ENCODE results near the gene RBP3.

Gene RBP3

DNA sequence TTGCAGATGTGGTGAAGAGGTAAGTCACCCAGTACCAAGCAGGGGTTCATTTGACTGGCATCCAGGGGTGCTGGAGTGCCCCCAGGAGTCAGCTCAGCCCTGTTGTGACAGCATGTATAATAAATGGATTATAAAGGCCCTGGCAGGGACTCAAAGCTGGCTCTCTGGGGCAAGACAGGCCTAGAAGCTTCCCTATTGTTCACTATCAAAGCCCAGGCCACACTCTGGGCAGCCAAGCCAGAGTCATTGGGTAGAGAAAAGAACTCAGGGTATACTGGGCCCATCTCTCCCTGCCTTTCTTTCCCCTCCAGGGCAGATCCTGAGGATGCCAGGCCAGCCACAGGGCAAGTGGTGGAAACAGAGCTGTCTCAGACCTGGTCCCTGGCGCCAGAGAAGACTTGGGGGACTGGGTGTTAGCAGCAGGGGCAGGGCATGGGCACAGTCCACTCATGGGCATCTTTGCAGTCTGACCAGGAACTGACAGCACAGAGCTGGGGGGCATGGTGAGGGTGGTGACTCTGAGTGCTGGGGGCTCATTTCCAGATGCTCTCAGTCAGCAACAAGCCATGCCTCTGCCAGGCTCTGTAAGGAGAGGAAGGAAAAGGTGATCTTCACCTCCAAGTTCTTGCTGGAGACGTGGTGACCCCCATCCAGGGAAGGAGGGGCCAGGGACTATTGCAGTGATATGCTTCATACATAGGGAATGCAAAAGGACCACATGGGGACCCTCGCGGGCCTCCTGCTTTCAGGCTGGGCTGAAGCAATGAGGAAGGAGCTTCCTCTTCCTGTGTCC lies 11.7 kb downstream of the RBP3 start:
- DNase-seq: no peak

DNA sequence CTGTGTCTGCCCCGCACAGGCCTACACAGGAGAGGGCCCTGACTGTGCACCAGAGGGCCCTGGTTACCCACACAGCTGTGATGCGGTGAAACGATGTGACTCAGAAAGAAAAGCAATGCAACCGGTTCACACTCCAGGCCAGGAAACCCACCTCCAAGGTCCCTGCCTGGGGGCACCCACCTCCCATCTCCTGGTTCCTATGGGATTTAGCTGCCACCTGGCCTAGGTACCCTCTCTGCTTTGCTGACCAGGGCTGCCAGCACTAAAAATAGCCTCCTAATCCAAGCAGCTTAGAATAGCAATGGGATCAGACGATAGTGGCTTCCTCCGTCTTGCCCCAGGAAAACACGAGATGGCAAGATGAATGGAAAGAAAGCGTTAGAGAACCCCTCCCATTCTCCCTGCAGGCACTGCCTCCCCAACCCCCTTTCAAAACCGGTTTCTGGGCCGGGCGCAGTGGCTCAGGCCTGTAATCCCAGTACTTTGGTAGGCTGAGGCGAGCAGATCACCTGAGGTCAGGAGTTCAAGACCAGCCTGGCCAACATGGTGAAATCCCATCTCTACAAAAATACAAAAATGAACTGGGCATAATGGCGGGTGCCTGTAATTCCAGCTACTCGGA lies 12.4 kb downstream of the RBP3 start:
- no peak for DNase-seq

DNA sequence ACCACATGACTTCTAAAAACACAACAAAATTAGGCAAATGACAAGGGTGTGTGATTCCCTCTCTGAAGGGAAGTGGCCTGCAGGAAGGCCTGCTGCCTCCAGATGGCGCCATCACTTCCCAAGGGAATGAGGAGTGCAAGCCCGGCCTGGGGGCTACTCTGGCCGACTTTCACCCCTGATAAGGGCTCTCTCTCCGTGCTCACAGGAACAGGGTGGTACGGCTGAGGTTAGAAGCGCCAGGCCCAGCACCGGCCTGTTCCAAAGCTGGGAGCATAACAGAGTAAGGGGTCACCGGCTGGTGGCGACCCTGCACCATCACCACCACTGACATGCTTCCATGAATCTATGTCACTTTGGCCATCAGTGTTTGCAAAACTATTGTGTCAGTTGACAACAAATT lies 13.1 kb downstream of the RBP3 start:
- DNase-seq: peak; percentile 20 to 27

DNA sequence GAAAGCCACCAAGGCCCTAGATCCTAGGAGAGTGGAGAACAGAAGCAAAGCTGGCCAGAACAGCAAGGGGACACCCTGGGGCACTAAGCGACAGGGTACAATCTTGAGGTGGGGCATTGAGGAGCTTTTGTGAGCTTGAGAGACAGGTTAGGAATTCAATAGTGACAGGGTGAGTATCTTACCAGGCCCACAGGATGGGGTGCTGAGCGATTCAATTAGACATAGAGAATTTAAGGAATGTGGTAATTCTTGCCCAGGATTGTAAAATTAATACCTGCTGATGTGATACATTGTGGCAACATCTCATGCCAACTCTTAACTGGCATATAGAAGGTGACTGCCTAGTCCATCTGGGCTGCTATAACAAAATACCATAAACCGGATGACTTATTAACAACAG lies 14.0 kb downstream of the RBP3 start:
- no peak for DNase-seq

DNA sequence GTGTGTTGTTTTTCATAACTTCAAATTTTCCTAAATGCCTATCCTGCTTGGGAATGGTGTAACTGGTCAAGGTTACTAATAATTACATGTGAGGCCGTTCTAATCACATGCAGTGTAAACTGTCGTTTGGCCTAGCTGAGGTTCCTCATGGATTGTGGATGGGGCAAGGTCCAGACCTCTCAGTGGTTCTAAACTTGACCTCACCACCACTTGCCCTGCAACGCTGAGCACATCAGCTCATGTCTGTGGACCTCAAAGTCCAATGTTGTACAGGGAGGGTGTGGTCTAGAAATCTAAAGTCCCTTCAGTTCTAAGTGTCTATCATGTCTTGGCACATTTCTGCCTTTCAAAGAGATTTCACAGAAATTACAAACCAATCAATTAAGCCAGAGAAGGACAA lies 15.6 kb downstream of the RBP3 start:
- DNase-seq: no peak

DNA sequence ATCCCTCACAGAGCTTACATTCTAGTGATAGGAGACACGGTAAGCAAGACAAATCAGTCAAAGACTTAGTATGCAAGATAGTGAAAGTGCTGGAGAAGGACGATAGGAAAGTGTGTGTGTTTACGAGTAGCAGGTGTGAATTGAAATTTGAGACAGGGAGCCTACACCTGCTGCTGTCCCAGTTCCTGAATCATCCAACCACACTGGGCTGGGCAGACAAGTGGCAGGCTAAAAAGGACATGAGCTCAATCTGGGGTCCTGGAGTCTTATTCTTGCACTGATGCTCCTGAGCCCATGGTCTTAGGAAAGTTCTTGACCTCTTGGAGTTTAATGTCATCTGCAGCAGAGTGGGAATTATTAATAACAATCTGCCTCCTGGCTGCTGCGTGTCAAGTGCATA lies 16.2 kb downstream of the RBP3 start:
- peak in 1 of 2 experiments; percentile 32 for DNase-seq

DNA sequence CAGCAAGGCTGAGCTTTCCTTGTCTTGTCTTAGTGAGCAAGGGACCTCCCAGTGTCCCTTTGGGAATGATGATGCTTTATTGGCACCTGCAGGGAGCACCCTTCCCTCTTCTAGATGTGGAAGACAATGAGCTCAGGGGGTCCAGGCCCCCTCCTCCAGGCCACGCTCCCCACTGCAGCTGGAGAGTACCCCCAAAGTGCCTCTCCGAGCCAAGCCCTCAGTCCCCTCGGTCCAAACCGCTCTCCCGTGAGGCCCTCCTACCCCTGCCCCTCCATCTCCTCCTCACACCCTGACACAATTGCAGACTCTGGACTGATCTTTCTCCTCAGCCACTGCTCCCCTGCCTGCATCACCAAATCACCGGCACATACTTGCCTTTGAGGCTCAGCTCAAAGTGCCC lies 16.7 kb downstream of the RBP3 start:
- DNase-seq: no peak

DNA sequence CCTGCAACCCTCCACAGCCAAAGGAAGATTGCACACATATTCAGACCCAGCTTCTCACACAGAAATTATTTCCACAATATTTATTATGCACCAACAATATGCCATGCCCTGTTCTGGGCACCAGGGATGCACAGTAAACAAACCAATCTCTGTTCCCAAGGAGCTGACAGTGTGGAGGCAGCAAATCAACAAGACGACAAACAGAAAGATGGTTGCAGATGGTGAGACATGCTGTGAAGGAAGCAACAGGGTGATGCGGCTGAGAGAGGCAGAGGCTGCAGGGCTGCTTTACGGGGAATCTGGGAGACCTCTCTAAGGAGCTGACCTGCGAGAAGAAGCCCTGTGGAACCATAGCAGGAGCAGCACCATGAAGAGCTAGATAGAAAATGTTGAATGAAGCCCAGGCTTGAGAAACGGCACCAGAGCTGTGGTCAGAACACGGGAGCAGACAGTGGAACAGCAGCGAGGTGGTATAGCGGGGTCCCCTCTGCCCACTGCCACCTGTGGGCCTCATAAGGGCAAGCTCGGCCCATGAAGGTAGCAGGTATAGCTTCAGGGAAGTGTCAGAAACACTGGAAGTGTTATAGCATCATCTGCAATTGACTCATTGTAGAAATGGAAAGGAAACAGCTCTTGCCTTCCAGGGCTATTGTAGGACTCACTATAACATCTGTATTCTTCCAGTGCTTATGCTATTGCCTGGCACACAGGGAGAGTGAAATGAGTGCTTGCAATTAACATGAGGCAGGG lies 17.4 kb downstream of the RBP3 start:
- no peak for DNase-seq

DNA sequence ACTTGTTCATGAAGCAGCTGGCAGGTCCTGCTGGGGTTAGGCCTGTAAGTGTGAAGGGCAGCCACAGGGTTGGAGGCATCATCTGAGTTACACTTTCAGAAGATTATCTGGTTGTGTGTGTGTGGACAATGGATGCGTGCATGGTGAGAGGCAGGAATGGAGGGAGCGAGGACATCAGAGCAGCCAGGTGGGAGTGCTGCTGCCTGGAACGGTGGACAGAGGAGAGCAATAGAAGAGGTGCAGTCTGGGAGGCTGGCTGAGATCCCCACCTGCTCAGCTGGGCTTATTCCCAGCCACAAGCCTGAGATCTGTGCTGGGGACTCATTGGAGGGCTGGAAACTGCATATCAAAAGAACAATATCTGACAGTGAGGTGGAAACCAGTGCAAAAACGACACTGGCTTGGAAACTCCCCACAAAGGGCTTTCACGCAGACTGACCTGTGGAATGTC lies 18.0 kb downstream of the RBP3 start:
- no peak for DNase-seq

DNA sequence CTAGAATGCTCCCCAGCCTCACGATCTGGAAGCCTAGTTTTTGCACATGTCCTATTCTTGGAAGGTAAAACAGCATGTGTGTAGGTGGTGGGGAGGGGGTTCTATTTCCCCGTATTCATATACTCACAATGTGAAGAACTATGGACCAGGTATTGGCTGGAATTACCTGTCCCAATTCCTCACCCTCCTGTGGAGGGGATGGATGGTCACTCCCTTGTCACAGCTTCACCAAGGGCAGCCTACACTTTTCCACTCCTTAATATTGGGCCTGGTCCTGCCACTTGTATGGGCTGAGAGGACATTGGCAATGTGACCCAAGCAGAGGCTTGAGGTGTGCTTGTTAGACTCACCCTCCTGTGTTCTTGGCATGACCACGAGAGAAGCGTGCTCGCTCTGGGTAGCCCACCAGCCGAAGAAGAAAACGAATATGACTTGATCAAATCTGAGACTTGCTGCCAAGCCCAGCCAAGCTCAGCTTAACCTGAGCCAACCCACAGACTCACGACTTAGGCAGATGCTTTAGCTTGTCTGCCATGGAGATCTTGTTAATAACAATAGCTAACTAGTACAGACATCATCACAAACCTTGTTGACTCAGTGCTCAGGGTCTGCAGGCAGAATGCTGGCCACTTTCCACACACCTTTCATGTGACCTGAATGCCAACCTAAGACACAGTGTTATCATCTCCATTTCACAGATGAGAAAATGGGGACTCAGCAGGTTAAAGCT lies 18.7 kb downstream of the RBP3 start:
- no peak for DNase-seq

DNA sequence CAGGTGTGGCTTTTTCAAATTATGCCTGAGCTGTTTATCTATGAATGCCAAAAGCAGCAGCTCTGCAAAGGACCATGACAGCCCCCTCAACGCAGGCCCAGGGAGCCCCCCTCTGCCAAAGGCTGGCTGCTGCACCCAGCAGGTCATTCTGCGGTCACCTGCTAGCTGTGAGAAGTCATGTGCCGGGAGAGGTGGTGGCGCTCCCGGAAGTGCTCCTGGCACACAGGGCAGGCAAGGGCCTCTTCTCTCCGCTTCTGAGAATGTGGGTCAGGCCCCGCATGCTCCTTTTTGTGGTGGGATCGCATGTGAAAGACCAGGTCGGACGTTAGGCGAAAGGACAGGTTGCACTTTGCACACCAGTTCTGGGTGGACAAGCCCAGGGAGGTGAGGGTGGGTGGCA lies 19.5 kb downstream of the RBP3 start:
- DNase-seq: no peak

DNA sequence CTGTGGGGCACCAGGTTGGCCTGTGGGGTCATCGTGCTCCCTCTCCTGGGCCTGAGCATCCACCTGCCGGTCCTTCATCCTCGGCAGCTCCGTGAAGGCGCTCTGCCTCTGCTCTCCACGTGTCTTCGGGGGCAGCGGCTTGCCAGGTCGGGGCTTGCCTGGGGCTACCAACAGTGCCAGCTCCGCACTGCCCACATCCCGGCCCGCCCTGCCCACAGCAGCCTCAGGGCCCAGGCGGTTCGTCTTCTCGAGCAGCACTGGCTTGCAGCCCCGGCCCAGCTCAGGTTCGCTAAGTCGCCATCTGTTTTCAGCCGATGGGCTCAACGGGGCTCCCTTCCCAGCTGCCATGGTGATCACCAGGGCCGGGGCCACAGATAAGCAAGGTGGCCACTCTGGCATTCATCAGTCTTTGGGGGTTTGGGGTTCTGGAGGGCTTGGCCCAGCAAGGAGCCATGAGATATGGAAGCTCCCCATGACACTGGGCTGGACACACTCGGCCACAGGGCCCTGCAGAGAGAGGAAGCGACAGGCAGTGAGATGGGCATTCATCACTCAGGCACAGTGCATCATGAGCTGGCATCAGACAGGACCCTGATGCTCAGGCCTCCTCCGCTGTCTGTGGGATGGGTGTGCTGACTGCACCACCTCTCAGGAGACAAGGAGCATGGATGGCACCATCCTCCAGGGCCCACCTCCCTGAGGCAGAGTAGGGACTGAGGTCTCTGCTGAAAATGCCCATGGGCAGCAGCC lies 20.4 kb downstream of the RBP3 start:
- no peak for DNase-seq

DNA sequence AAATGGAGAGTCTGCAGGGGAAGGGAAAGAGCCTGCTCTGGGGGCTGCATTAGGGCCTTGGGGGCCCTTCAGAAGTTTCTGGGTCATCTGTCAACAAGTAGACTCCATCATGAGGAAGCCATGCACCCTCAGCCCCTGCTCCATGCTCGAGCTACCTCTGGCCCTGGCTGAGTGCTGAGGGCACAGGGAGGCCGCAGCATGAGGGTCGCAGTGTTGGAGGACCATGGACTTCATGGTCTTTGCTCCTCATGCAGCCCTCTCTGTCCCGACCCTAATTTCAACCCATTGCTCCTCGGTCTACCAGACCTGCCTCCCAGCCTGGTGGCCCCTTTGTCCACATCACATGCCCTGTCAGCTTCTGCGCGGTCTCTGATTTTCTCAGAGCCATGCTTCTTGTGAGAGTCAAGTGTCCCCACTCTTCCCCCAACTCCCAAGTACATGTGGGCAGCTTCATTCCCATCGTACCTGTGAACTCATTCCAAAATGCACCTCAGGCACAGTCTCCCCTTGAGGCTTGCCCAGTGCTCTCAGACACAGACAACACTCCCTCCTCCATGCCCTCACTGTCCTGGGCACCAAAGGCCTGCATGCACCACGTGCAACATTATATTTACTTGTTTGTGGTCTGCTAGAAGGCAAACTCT lies 21.2 kb downstream of the RBP3 start:
- DNase-seq: no peak

DNA sequence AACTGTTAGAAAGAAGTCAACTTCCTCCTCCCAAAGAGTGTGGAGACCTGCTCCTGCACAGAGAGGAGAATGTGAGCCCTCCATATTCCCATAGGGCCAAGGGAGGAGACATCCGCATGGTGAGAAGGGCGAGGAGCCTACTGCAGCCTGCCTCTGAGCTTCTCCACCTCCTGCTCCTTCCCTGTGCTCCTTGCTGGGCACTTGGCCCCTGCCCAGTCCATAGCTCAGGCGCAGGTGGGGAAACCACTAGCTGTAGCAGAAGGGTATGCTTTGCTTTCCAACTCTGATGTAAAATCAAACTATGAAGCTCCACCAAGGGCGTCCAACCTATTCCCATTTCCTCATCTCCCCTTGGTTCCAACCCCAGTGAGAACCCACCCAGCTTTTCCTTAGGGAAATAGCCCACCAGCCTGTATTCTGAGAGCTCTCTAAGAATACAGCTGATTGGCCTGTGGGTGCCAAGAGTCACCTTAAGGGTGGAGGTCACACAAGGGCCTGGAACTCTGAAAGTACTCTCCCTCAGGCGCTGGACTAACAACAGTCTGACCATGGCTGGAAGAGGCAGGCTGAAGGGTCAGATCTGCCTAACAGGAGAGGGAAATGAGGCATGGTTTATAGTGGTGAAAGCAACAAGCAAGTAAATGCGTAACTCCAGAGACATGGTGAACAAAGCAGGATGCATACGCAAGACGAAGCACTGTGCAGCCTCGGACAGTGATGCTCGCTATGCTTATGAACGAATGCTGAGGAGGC lies 22.0 kb downstream of the RBP3 start:
- no peak for DNase-seq

DNA sequence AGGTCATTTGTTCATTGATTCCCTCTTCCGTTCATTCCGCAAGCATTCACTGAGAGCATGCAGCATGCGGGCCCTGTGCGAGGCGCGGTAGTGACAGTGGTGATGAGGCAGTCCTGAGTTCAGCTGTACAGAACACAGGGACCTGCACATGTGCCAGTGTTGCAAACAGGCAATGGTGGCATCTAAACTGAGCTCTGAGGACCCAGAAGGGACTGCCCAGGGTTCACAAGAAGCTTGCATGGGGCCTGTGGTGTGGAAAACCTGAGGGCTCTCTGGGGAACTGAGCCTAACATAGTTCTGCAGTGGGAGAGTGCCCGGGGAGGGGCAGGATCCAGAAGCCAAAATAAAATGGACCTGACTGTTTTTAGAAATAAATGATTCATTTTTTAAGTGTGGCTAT lies 22.7 kb downstream of the RBP3 start:
- no peak for DNase-seq

DNA sequence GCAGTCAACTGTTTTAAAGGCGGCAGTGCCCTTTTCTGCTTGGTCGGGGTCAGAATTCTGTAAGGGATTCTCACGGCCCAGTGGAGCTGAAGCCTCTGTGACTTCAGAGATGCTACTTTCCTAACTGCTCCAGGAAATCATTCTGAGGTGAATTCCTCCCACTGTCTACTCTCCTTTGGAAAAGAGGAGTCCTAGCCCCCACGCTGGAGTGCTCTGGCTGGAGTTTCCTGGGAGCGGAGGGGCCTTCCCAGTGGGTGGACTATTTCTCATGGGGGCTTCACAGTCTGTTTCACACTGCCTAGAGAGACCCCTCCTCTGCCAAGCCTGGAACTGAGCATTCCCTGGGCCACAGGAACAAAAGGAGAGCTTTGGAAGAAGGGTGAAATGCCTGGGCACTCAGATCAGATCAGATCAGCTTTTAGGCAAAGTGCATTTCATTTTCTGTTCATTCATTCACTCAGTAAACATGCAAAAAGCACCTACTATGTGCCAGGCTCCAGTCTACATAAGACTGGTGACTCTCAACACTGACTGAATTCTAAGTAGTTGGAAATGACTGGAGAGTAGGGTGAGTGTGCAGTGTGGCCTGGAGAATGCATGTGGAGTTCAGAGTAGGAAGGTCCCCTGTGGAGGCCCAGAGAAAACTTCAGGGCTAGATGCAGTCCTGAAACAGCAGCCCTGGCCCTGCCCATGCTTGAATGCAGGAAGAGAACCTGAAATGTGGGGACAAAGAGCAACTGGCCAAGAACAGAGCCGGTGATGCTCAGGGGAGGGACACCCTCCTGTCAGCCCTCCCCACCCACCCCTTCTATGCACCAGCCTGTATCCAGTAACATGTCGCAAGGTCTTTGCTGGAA lies 23.7 kb downstream of the RBP3 start:
- DNase-seq: no peak

DNA sequence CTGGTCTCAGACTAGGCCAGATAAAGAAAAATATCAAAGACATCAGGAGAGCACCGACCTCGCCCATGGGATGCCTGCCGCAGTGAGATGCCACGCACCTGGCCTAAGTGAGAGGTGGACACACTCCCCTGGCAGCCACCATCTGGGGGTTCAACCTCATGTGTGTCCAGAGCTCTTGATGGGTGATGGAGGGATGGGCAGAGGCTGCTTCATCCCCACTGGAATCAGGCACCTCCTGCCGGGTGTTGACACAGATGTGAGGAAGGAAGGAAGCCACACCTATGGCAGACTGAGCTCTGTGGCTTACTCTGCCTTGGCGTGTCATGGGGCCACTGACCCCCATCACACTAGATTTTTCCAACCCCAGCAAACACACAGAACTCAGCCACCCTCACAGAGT lies 24.6 kb downstream of the RBP3 start:
- DNase-seq: no peak

DNA sequence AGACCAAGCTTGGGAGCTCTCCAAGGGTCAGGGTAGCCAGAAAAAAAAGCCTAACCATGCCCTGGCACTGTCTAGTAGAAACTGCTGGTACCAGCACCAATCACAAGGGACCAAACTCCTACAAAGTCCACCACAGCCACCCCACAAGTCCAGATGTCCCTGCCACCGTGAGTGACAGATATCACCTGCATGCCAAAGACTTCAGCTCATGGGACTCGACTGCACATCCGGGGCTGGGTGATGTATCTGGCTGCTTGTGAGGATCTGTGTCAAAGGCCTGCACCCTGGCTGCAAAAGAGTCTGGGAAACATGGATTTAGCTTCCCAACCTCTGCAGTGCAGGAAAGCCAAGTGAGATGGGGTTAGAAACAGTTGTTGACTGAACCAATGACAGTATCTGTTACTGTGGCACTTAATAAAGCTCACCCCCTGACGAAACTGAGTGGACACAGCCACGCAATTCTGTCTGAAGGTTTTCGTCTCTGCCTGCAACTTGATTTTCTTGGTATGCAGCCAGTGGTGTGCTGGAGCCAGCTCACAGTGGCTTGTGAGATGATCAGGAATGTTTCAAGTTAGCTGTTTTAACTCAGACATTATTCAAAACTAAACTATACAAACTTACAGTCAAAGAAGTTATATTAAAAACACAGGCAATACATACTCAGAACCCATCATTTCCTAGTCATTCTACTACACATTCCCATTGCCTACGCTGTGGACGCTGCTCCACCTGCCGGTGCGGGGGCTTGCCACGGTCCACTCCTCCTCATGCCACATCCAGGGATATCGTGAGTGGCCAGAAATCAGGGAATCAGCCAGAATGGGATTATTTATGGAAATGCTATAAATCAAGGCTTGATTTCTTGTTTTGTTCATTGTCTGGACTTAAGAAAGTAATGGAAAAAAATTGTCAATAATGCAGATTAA lies 26.7 kb downstream of the RBP3 start:
- DNase-seq: no peak
